NCI-H2171 treated with DMSO at 0.1 percent for 48 hours (cell line): Measurements from ENCODE around the gene CALD1.

Source experiments
- DNase-seq: peaks from one replicate; lab custom pipeline; 2025; lab: John Stamatoyannopoulos, UW

Gene CALD1

DNA sequence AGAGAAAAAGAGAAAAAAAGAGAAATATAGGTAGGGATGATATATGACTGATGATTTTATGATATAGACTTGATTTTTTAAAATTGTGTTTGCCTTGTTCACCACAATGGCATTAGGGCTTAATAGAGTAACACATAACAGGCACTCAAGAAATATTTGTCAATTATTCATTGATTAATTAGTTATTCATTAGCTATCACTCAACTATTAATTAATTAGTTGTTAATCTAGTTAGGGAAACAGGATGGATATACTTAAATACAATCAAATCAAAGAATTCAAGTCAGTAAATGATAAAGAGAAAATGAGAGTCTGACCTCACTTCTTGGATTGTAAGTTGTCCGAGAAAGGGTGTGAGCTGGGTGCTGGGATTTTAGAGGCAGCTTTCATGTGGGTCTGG, 15.1 kb upstream of the CALD1 start:
- DNase-seq: no peak

DNA sequence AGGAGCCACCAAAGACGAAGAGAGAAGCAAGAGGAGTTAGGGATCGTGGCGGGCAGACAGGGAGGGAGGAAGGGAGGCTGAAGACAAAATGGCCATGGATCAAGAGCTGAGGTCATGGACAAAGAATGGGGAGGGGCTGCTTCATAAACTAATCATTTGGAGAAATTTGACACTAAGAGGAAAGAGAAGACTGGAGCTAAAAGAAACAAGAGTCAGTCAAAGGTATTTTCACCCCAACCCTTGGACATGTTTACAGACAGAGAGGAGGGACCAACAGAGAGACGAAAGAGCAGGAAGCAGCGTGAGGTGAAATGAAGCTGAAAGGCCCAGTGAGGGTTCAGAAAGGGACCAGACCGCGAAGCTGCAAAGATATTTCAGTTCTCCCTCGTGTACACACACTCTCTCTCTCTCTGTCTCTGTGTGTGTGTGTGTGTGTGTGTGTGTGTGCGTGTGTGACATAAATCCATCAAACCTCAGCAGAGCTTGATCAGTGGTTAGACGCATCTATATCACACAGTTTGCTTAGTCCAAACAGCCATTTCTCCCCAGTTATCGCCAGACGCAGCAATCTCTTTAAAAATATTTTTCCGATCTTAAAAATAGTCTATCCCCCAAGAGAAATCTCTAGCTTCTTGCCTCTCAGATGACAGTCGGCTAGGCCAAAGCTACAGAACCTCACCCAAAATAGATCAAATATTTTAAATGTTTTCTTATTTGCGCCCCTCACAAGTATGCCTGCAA, 12.5 kb upstream of the CALD1 start:
- no peak for DNase-seq

DNA sequence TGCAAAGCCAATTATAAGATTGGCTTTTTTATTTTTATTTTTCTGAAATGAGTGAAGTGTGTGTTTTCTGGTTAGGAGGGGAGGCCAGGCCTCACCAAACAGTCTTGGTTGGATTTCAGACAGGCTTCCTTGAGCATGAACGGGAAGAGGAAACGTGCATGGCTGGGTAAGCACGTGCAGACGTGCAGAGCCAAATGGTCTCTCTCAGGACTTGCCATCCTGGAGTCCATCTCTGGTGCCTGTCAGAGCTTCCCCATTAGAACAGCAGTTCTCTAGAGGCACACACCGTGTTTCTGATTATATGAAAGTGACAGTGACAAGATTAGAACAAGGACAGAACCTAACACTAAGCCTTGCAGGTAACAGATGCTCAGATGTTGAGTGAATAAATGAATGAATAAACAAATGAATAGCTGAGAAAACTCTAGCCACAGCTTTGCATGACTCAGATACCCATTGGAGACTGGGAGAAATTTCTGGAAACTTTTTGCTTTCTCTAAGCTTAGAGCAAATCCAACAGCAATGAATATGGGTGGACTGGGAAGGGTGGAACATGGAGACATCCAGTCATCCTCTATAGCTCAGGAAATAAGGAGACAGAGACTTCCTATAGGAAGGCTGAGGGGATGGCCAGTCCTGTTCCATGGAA, 11.8 kb upstream of the CALD1 start:
- no peak for DNase-seq

DNA sequence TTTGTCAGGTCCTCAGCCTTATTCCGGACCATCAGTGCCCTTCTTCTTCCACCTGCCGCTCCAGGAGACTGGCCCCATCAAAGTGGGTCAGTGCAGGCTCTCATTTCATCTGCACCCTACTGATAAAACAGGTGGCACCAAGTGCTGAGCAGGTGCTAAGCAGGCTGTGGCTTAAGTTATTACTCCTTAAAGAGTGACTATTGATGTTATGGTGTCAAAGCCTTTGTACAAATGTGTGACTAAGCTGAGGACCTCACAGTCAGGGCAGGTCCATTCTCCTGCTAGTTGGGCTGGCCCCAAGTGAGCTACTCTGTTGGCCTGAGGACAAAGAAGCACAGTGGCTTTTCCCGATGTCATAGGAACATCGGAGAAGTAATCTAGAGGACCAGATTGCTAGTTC, 11.2 kb upstream of the CALD1 start:
- no peak for DNase-seq

DNA sequence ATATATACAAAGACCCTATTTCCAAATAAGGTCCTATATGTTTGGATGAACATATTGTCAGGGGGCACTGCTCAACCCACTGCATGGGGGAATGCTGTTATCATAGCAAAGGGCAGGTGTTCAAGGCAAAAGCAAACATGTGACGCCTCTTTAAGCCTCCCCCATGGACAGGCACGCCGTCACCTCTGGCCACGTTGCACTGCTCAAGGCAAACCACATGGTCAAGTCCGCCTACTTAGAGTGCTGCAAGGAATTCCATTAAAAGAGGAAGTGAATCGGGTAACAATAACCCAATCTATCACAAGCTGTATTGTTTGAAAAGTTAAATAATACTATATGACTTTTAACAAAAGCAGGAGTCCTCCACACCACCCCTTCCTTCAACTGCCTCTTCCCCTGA, 8.8 kb upstream of the CALD1 start:
- DNase-seq: no peak

DNA sequence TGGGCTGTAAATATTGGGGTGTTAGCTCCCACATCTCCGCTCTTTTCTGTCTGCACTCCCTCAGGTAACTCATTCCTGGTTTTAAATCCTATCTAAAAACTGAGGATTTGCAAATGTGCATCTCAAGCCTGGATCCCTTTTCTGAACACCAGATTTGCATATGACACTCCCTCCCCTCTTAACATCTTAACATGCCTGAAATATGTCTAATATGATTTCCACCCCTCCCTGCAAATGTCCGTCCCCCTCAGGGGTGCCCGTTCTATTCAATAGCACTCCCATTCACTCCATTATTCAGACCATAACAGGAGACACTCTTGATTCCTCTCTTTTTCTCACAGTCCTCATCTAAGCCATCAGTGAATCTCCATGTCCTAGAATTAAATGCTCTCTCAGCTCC, 8.3 kb upstream of the CALD1 start:
- no peak for DNase-seq

DNA sequence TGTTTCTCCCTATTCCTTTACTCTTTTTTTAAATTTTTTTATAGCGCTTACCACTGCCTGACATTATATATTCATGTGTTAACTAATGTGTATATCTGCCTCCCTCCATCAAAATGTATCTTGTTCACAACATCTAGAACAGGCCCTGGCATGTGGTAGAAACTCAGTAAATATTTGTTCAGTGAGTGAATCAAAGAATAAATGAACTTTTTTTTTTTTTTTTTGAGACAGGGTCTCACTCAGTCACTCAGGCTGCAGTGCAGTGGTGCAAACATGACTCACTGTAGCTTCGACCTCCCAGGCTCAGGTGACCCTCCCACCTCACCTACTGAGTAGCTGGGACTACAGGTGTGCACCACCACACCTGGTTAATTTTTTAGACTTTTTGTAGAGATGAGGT, 7.5 kb upstream of the CALD1 start:
- no peak for DNase-seq

DNA sequence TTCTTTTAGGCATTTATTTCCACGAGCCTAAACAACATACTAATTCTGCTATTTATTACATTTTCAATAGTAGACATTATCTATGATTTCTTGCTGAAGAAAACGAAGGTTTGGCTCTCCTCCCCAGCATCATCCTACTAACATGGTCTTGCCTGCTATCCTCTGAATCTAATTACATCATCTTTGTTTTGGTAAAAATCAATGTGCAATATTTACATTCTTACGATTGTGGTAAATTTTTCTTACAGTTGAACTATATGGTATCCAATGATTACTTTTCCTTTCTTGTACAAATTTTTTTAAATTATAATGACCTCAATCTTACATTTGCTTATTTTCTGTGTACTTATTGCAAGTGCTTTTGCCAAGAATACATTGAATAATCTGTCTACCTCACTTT, 7.0 kb upstream of the CALD1 start:
- no peak for DNase-seq

DNA sequence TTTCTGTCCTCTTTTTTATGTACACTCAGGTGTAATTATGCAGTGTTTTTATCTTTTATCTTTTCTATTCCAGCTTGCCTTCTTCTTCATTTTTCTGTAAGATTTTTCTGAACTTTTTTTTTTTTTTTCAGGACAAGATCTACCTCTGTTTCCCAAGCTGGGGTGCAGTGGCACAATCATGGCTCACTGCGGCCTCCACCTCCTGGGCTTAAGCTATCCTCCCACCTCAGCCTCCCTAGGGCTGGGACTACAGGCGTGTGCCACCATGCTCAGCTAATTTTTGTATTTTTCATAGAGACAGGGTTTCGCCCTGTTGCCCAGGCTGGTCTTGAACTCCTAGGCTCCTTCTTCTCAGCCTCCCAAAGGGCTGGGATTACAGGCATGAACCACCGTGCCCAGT, 6.3 kb upstream of the CALD1 start:
- DNase-seq: no peak

DNA sequence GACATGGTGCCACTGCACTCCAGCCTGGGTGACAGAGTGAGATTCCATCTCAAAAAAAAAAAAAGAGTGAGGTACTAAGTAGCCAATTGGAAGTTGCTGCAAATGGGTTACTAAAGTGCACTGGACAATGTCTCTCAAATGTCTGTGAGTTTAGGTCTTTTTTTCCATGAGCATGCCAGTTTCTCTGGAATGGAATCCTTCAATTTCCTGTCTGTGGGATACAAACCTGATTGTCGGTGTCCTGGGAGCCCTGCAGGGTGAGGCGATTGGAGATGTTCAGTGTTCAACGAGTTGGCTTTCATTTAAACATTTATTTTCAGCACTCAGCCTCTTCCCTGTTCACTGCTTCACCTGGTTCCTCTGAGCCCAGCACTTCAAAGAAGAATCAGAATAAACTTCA, 5.3 kb upstream of the CALD1 start:
- no peak for DNase-seq

DNA sequence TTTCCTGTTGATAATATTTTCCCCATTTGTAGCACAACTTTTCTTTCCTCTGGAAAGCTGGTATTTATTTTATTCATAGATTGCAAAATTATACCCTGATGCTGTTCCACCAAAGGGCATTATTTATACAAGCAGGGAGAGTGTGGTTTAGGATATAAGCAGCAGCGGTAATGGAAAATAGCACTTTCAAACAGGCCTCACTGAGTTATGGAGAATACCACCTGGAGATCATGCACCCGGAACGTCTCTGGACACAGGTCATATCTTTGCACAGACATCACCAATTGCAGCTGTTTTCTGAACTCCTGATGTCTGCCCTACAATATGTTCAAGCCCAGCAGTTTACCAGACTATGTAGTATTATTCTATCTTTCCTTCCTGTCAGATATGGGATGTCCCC, 2.0 kb upstream of the CALD1 start:
- no peak for DNase-seq

DNA sequence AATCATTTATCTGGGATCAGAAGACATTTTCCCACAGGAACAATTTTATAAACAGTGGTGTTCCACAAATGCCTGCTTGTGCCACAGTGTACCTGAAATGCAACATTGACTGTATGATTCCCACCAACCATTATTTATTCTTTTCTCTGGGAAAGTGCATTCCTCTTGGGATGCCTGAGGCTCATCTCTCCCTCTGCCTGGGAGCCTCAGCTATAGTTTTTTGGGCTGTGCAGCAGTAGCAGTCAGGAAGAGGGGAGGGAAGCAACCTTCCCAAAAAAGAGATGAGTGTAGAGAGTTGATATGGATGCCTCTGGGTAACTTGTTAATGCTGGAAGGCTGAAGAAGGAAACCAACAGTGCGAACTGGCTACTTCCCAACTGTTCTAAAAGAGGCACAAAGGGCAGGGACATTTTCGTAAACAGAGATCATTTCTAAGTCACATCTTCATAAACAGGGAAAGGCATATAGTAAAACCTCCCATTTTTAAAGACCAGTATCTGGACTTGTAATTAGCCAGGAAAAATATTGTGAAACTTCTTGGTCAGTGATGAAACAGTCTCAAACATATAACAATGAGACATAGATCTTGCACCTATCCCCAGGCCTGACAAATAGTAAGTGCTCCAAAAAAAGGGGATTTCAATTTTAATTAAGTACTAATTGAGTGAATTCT, 1.4 kb upstream of the CALD1 start:
- no peak for DNase-seq

DNA sequence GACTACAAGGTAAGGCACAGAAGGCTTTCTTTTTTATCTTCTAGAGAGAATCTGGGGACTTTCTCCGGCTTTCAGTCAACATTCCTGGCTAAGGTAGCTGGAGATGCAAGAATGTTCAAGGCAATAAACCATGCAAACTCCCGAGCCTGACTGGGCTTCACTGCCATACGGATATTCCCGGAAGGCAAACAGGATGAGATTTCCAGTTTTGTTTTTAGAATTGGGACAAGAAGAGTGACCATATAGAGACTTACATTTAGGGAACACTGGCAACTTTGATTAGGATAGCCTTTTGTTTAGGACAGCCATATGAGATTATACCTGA, 269 bp downstream of the CALD1 start:
- DNase-seq: no peak

DNA sequence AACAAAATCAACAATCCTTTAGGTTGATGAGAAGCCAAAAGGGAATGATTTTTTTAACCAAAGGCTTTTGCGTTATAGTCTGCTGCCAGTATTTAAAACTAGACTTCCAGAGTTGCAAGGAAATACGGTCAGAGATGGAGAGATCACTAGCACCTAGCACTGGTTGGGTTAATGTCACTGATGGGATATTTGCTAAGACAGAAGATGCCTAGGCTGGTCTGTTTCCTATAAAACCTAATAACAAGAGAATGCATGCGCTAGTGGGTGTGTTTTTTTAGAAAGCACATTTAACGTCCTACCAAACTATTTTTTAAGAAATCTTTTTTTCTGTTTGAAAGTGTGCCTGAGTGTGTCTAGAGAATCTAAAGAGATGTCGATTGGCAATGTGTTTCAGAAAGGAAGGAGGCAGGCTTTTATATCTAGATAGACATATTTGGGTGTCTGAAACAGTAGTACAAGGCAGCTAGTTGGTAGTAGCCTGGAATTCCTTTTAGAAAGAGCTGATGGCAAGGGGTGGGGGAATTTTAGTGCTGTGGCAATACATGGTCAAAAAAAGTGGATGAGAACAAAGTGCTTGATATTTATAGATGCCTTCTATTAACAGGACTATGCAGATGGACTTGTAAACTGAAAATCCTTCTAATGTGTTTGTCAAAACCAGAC, 863 bp downstream of the CALD1 start:
- DNase-seq: no peak

DNA sequence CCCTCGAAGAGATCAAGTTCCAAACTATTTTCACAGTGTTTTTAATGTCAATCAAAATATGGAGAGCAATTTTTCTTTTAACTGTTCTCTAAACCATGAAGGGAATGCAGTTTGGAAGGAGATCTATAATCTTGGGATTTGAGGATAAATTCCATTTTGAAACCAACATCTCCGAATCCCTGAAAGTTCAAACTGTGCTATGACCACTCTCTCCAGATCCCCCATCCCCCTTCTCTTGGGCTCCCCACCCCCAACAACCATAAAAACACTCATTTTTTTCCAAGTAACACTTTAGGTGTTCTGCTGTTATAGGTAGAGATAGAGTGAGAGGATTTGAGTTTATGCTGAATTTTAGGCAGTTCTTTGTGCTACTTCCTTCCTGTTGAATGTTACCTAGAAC, 1.7 kb downstream of the CALD1 start:
- DNase-seq: no peak

DNA sequence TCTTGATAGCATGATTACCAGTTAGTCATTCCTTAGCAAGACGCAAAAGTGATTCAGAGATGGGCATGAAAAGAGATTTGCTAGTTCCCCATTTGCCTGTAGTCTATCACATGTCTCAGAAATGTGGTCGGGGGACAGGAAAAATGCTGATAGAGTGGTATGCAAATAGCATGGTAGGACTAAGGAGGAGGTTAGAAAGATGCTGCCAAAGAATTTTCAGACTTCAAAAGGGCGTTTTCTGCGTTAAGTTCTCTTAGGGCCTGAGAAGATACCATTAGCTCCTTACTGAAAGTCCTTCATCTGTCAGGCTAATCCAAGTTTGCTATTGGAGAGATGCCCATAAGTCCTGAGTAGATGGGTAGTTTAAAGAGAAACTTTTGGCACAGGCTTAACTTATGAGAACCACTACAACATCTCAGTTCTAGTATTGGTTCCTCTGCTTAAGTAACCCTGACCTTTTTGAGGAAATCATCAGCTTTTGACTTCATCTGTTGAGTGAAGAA, 2.7 kb downstream of the CALD1 start:
- DNase-seq: no peak

DNA sequence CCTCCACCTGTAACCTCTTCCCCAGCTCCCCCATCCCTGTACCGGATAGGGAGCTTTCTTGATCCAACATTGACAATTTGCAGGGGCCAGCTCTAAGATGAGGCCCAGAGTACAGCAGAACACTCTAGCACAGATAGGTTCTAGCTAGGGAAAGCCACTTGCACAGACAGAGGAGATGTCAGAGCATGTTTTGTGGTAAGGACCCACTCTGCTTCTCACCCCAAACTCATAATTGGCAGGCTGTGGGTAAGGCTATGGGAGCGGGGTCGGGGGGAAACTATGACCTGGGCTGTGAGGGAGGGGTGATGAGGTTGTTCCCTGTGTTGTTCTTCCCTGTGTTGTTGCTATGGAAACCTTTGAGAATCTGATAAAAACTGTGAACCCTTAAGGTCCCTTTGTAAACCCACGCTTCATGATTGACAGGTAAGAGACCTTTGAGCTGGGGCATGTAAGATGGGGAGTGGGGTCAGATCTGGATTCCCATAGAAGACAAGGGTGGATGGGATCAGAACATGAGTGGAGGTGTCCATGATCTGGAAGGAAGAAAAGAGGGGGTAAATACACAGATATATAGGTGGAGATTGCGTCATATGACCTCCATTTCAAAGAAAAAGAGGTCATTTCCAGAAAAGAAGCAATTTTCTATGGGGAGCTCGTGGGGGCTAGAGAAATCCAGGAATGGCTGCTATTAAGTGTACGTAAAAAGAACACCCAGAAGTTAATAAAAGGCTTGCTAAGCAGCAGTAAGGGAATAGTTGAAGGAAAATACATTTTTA, 4.0 kb downstream of the CALD1 start:
- no peak for DNase-seq

DNA sequence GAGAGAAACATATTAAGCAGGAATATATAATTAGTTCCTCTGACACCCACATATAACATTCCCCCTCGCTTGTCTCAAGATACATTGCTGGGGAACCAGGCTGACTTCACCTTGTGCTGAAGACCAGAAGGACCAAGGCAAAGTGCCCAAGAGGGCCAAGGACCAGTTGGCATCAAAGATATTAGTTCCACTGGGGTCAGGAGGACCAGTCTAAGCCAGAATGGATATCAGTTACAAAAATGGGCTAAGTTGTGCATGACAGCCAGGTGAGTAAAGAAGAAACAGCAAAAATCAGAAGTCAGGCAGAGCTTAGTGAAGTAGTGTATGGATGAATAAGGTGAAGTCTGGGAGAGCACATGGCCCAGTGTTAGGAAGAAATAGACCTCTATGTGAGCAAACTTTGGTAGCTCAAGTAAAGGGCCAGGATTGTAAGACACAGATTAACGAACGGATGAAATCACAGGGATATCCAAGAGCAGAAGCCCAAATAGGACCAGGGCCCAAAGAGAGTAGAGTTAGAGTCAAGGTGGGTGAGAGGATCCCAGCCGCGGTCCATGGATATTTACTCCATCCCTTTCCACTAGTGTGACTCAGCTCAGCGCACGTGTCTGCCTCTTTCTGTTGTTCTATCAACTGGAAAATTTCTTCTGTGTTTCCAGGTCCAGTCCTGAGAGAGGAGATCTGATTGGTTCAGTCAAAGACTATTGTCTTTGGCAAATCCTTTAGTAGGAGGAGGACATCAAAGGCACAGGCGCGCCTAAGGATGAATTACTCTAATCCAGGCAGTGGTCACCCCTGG, 5.0 kb downstream of the CALD1 start:
- no peak for DNase-seq

DNA sequence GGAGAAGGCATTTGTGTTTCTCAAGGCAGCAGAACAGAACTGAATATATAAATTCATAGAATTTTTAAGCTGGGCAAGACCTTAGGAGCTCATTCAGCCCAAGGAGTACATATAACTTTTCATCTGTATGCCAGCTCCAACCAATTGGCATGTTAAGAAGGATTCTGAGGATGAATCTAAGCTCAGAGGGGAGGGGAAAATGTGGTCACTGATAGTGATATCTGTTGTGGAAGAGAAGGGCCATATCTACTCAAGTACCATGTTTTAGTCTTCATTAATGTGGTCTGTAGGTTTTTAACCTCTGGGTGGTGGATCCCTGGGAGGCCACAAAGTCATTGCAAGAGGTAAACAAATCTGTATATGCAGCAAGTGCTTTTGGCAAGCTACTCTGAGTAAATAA, 6.4 kb downstream of the CALD1 start:
- no peak for DNase-seq

DNA sequence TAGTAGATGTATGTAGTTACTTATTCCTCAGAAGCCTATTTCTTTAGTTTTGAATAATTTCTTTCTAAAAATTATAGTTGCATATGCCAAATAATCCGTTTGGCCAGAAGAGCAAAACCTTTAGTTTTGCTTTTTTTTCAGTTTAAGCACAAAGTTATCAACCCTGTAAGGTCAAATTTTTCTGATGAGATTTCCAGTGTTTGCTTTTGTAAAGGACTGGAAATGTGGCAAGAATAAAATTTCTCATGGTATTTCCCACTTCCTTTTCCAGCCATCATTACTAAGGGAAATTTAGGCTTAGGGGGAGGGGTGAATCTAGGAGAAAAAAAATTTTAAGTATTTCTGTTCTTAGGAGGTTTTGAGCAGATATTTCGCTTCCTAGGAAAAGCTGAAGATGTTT, 7.6 kb downstream of the CALD1 start:
- no peak for DNase-seq

DNA sequence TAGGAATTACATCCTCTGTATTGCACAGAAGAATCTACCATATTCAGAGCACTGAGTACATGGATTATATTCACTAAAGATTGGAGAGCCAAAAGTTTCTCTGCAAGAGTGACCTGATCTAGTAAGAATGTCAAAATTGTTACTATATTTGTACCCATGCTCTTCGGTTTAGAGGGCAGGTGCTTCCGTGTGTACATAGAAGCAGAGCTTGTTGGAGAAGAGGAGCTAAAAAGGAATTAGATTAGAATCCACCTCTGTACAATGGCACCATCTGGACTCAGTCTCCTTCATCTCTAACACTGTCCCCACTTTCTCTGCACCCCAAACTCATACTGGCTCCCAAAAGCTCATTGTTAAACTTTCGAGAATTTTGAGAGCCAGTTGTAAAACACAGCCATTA, 8.3 kb downstream of the CALD1 start:
- DNase-seq: no peak
